ENCODE data around the gene ODAD4.

- TF ChIP-seq CTCF (IDR thresholded peaks at IDR 0.05) (no peak), POLR2A (IDR thresholded peaks at IDR 0.05) (no peak)
These were observed 22.5 kb upstream of the ODAD4 start for GRCh38 chr17:41907633-41908539.
